ENCODE results near the gene DSTN. TPM values are rescaled to one million over a fixed set of nuclear protein-coding genes. Genes with fewer than 3 reads are reported as not detected.

The DSTN gene
- total and polyA plus RNA-seq, 8 donors: 334 to 1,254 (median 577) TPM

- intact Hi-C loops (cut with DNase I; ENCODE audit: low total_unique reads): no loop called here
- Histone ChIP-seq H3K27me3 (no peaks in the 10 kb centered on the region), H3K4me1 (peaks cover 21 to 51% (median 38%) of the 10 kb centered on the region in 4 donors), H3K9me3 (no peaks in the 10 kb centered on the region), H3K27ac (peak overlapping the region; percentile 86 to 100 (median 93)), H3K4me3 (no peak overlapping the region), H3K36me3 (no peaks in the 10 kb centered on the region)
- TF ChIP-seq, protein P1, sequence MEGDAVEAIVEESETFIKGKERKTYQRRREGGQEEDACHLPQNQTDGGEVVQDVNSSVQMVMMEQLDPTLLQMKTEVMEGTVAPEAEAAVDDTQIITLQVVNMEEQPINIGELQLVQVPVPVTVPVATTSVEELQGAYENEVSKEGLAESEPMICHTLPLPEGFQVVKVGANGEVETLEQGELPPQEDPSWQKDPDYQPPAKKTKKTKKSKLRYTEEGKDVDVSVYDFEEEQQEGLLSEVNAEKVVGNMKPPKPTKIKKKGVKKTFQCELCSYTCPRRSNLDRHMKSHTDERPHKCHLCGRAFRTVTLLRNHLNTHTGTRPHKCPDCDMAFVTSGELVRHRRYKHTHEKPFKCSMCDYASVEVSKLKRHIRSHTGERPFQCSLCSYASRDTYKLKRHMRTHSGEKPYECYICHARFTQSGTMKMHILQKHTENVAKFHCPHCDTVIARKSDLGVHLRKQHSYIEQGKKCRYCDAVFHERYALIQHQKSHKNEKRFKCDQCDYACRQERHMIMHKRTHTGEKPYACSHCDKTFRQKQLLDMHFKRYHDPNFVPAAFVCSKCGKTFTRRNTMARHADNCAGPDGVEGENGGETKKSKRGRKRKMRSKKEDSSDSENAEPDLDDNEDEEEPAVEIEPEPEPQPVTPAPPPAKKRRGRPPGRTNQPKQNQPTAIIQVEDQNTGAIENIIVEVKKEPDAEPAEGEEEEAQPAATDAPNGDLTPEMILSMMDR (IDR thresholded peaks at IDR 0.05): no peak
- TF ChIP-seq POLR2A (IDR thresholded peaks at IDR 0.05) (no peak), EP300 (IDR thresholded peaks at IDR 0.05) (no peak), POLR2AphosphoS5 (IDR thresholded peaks at IDR 0.05) (no peak)
- WGBS, 5 donors: 57 to 76% (median 62%) methylated on average over 1 of the region's 1 CpG
- DNase-seq: no peak
These were observed 11.0 kb upstream of the DSTN start for GRCh38 chr20:17558941-17559304.

GRCh38 chr20:17559338-17559737 lies 10.5 kb upstream of the DSTN start:
- Histone ChIP-seq H3K4me3 (no peak overlapping the region), H3K36me3 (no peaks in the 10 kb centered on the region), H3K9me3 (no peaks in the 10 kb centered on the region), H3K27ac (peak overlapping the region; percentile 58 to 100 (median 91)), H3K4me1 (peaks cover 21 to 51% (median 38%) of the 10 kb centered on the region in 4 donors), H3K27me3 (no peaks in the 10 kb centered on the region)
- intact Hi-C loops (cut with DNase I; ENCODE audit: low total_unique reads): no loop called here
- WGBS, 5 donors: 80 to 95% (median 91%) methylated on average over 5 to 6 of the region's 6 CpGs
- DNase-seq: no peak
- TF ChIP-seq EP300 (IDR thresholded peaks at IDR 0.05) (no peak), POLR2A (IDR thresholded peaks at IDR 0.05) (no peak), POLR2AphosphoS5 (IDR thresholded peaks at IDR 0.05) (no peak)
- TF ChIP-seq, protein P1 (IDR thresholded peaks at IDR 0.05): no peak

DNA sequence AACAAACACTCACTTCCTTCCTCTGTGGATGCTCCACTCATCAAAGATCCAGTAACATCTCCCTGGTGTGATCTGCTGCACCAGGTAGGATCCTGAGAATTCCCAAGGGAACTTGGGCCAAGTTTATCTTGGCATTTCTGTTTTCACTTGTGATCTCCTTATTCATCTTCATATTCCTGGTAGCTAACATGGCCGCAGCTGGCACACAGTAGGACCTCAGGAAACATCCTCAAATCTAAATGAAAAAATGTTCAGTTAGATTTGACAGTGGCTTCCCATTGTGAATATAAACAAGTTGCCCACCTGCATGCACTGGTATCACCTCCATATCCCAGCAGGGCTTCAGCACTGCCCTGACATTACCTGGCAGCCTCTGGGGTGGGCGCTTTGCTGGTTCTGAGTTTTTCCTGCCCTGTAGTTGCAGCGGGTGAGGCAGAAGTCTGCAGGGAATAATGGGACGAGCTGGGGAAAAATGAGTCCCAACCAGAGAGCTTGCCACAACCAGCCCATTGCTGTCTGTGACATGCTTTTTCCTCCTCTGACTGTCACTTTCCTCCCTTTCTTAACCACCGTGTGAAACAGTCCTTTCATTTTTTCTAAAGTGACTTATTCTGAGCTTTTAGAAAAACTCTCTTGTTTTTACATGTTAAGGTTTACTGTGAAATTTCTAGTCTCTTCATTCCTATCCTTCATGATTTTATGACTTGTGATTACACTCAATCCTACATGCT lies 9.4 kb upstream of the DSTN start:
- Histone ChIP-seq H3K4me3 (no peak overlapping the region), H3K27ac (peak overlapping the region in 3 of 5 donors; percentile 86 to 100 (median 91)), H3K27me3 (no peaks in the 10 kb centered on the region), H3K4me1 (peaks cover 21 to 58% (median 41%) of the 10 kb centered on the region in 4 donors), H3K36me3 (no peaks in the 10 kb centered on the region), H3K9me3 (no peaks in the 10 kb centered on the region)
- DNase-seq: no peak
- TF ChIP-seq EP300 (IDR thresholded peaks at IDR 0.05) (no peak), POLR2AphosphoS5 (IDR thresholded peaks at IDR 0.05) (no peak), POLR2A (IDR thresholded peaks at IDR 0.05) (no peak)
- TF ChIP-seq, protein P1 (IDR thresholded peaks at IDR 0.05): no peak
- WGBS, 5 donors: 80 to 90% (median 86%) methylated on average over 5 of the region's 5 CpGs
- intact Hi-C loops (cut with DNase I; ENCODE audit: low total_unique reads): no loop called here

DNA sequence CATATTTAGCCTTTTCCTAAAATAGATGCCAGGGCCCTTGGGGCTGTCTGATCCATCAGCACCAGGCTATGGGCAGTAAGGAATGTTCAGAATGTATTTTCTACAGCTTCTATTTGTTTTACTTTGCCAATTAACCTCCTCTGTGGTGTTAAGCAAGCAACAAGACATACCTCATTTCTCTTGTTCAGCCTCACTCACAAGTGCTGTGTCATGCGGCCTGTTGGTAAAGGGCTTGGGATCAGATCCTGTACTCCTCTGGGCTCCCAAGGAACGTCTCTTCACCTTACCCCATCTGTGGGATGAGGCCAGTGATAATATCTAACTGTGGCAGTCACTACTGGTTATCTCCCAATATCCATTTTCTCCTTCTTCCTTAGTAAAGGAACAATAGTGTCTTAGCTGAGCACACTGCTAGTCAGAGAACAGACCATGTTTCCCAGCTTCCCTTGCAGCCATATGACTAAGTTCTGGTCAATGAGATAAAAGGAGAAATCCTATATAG lies 7.0 kb upstream of the DSTN start:
- Histone ChIP-seq H3K9me3 (no peaks in the 10 kb centered on the region), H3K27ac (peak overlapping the region in 4 of 5 donors; percentile 32 to 100 (median 70)), H3K4me3 (no peak overlapping the region), H3K27me3 (no peaks in the 10 kb centered on the region), H3K36me3 (no peaks in the 10 kb centered on the region), H3K4me1 (peaks cover 10 to 44% (median 29%) of the 10 kb centered on the region in 4 donors)
- no peak for TF ChIP-seq POLR2A (IDR thresholded peaks at IDR 0.05)
- peak in 2 of 3 donors; percentile 14 to 25 for TF ChIP-seq POLR2AphosphoS5 (IDR thresholded peaks at IDR 0.05)
- no peak for DNase-seq
- 63 to 80% (median 76%) methylated on average over 2 of the region's 2 CpGs for WGBS, 5 donors
- intact Hi-C loops (cut with DNase I; ENCODE audit: low total_unique reads): no loop called here

Measured in stomach (tissue), 9 donors.